CD4-positive, alpha-beta T cell (primary cell): ENCODE measurements around the gene CD300LB. TPM values are rescaled to one million over a fixed set of nuclear protein-coding genes. Genes with fewer than 3 reads are reported as not detected.

Experiments
- ATAC-seq: fragments of 200-7000 bp; cut with Tn5 transposase; one replicate; pipeline ENCODE4 v1.10.0; 2022; ENCODE audit warnings: mild to moderate bottlenecking; ENCODE audit not compliant: poor library complexity
- CTCF ChIA-PET: fragments of 350-600 bp; sonication (Branson Sonifier 250); formaldehyde crosslinking; loops from one replicate; lab custom pipeline; 2021; ENCODE audit warnings: antibody characterized with exemption, inconsistent platforms; lab: Charles Lee
- POLR2A ChIA-PET: fragments of 350-600 bp; sonication (Branson Sonifier 250); formaldehyde crosslinking; loops from one replicate; lab custom pipeline; 2021; ENCODE audit warnings: antibody characterized with exemption, inconsistent platforms; lab: Charles Lee
- DNase-seq, 14 experiments: peaks; one replicate each; pipeline ENCODE4 v3.0.0-alpha.2; 2013 to 2020; ENCODE audit warnings: mixed read lengths in 2 of 14
- H3K27ac ChIP-seq, 2 donors: one replicate each; pipeline versions ENCODE4 v1.5.1 to v1.7.0; 2013; ENCODE audit warnings: low read length in 2 of 2, low read depth in 1 of 2, mild to moderate bottlenecking in 1 of 2
- H3K27me3 ChIP-seq, 2 experiments: 1 replicate in 1 of 2; 2 replicates in 1 of 2; pipeline versions ENCODE4 v1.6.1 to v1.7.0; 2013; ENCODE audit warnings: low read length in 2 of 2, control low read depth in 1 of 2, mild to moderate bottlenecking in 1 of 2, moderate library complexity in 1 of 2; ENCODE audit not compliant: insufficient read depth in 2 of 2, control insufficient read depth in 1 of 2
- H3K36me3 ChIP-seq: one replicate; pipeline ENCODE4 v1.6.1; 2013; ENCODE audit warnings: low read length, control low read depth; ENCODE audit not compliant: insufficient read depth
- H3K4me1 ChIP-seq: one replicate; pipeline ENCODE4 v1.6.1; 2013; ENCODE audit warnings: low read length, control low read depth; ENCODE audit not compliant: insufficient read depth
- H3K4me3 ChIP-seq: one replicate; pipeline ENCODE4 v1.5.1; 2013; ENCODE audit warnings: mild to moderate bottlenecking, low read length, moderate library complexity
- H3K9me3 ChIP-seq, 2 experiments: 1 replicate in 1 of 2; 2 replicates in 1 of 2; pipeline versions ENCODE4 v1.6.1 to v1.7.0; 2013; ENCODE audit warnings: low read length in 2 of 2, mild to moderate bottlenecking in 2 of 2, control low read depth in 1 of 2, moderate library complexity in 1 of 2; ENCODE audit not compliant: control insufficient read depth in 1 of 2, insufficient read depth in 1 of 2
- H3K27ac Mint-ChIP-seq: one replicate; pipeline ENCODE4 v1.8.0; 2020; ENCODE audit warnings: mixed read lengths
- H3K27me3 Mint-ChIP-seq: one replicate; pipeline ENCODE4 v1.8.0; 2021; ENCODE audit warnings: mixed read lengths
- H3K36me3 Mint-ChIP-seq: one replicate; pipeline ENCODE4 v1.8.0; 2021; ENCODE audit warnings: low read depth, mixed read lengths
- H3K4me1 Mint-ChIP-seq: one replicate; pipeline ENCODE4 v1.8.0; 2021; ENCODE audit warnings: low read depth, mixed read lengths
- H3K4me3 Mint-ChIP-seq: one replicate; pipeline ENCODE4 v1.8.0; 2020; ENCODE audit warnings: mild to moderate bottlenecking, mixed read lengths
- H3K9me3 Mint-ChIP-seq: one replicate; pipeline ENCODE4 v1.8.0; 2020; ENCODE audit warnings: mixed read lengths
- CTCF ChIP-seq: fragments of 200-600 bp; IDR thresholded peaks from one replicate; pipeline ENCODE4 v1.8.0; 2022; ENCODE audit warnings: antibody characterized with exemption, mild to moderate bottlenecking
- intact Hi-C, 2 experiments: fragments of 100-400 bp; cut with DNase I in 1 of 2; cut with micrococcal nuclease in 1 of 2; formaldehyde crosslinking; loops; one replicate each; pipeline versions ENCODE4 v1.15.1 to v1.9.0; 2023 to 2025; cut with DNase I, micrococcal nuclease
- total RNA-seq, 174 experiments: library from RNA in 2 of 174; stranded (reverse) in 2 of 174; gene quantifications; one replicate each; pipeline ENCODE4 v1.2.3 and lab custom pipeline; 2021 to 2026

CD300LB gene
- total RNA-seq, 2 experiments from 2014 or later = 0.36 to 0.56 TPM

DNA sequence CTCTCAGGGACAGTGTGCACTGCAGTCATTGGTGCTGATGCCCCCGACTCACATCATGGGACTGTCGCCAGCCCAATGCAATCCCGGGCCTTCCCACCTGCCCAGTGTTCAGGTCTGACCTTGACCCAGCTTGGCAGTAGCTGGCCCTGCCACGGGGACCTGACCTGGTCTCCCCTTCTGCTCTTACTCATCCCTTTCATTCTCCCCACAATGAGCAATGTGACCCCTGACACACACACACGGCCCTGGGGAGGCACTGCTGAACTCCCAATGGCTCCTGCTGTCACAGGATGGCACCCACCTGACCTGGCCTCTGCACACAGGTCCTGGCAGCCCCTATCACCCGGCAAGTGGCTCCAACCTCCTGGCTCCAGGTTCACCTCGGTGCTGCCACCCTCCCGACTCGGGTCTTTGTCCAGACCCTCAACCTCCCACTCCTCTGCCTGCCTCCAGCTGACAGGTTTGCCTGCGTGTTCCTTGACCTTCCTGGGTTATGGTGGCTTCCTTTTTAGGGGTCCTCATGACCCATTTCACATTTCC is 8.1 kb upstream of the CD300LB start:
- CTCF ChIA-PET = no interaction called here
- intact Hi-C loops = no loop called here
- POLR2A ChIA-PET = no interaction called here

GRCh38 chr17:74536890-74537289 is 5.6 kb upstream of the CD300LB start:
- Histone ChIP-seq H3K4me1 (no peaks in the 10 kb centered on the region), H3K9me3 (no peaks in the 10 kb centered on the region), H3K36me3 (no peaks in the 10 kb centered on the region), H3K27me3 (peaks cover 18 to 22% of the 10 kb centered on the region in 2 experiments), H3K27ac (no peak overlapping the region), H3K4me3 (no peak overlapping the region)
- DNase-seq (no peak), ATAC-seq (no peak)
- H3K27ac Mint-ChIP-seq = no peak overlapping the region
- H3K27me3 Mint-ChIP-seq = peaks cover 17% of the 10 kb centered on the region
- POLR2A ChIA-PET = no interaction called here
- TF ChIP-seq CTCF = no peak
- no peaks in the 10 kb centered on the region for H3K9me3 Mint-ChIP-seq
- intact Hi-C loops = no loop called here
- no peak overlapping the region for H3K4me3 Mint-ChIP-seq
- H3K4me1 Mint-ChIP-seq = peaks cover 5% of the 10 kb centered on the region
- no peaks in the 10 kb centered on the region for H3K36me3 Mint-ChIP-seq
- CTCF ChIA-PET = no interaction called here

More for the DNA sequence above, 8.1 kb upstream of the CD300LB start:
- Histone ChIP-seq H3K9me3 (no peaks in the 10 kb centered on the region), H3K4me1 (no peaks in the 10 kb centered on the region), H3K36me3 (no peaks in the 10 kb centered on the region), H3K27me3 (peaks cover 3 to 4% of the 10 kb centered on the region in 2 experiments), H3K4me3 (no peak overlapping the region), H3K27ac (no peak overlapping the region)
- TF ChIP-seq CTCF = no peak
- Mint-ChIP-seq H3K4me1 (no peaks in the 10 kb centered on the region), H3K4me3 (no peak overlapping the region), H3K27ac (no peak overlapping the region), H3K27me3 (no peaks in the 10 kb centered on the region), H3K9me3 (no peaks in the 10 kb centered on the region), H3K36me3 (no peaks in the 10 kb centered on the region)
- no peak for ATAC-seq
- DNase-seq = no peak

GRCh38 chr17:74532115-74532514 is 840 bp upstream of the CD300LB start:
- no peak for TF ChIP-seq CTCF
- H3K27me3 ChIP-seq = peaks cover 21 to 22% of the 10 kb centered on the region in 2 experiments
- H3K9me3 Mint-ChIP-seq = no peaks in the 10 kb centered on the region
- ATAC-seq = no peak
- ChIA-PET POLR2A (no interaction called here), CTCF (interaction anchor here (1.4 kb wide), 1 partner anchor 153 kb away, joined by 9 read pairs; no protein-coding TSS in a partner anchor)
- peaks cover 5% of the 10 kb centered on the region for H3K4me1 Mint-ChIP-seq
- H3K27me3 Mint-ChIP-seq = peaks cover 32% of the 10 kb centered on the region
- H3K27ac ChIP-seq = no peak overlapping the region
- H3K36me3 ChIP-seq = no peaks in the 10 kb centered on the region
- no peaks in the 10 kb centered on the region for H3K36me3 Mint-ChIP-seq
- no peak overlapping the region for H3K4me3 Mint-ChIP-seq
- no peak overlapping the region for H3K27ac Mint-ChIP-seq
- no peaks in the 10 kb centered on the region for H3K4me1 ChIP-seq
- intact Hi-C loops = loop anchor here (2.0 kb wide), 1 partner anchor 163 kb away; no protein-coding TSS in a partner anchor
- peak in 4 of 14 experiments; percentile 16 to 71 (median 52) for DNase-seq
- no peaks in the 10 kb centered on the region for H3K9me3 ChIP-seq
- peak overlapping the region; percentile 11 for H3K4me3 ChIP-seq
